GM19463 (cell line): ENCODE measurements around the gene CPTP.

Source experiments
- ATAC-seq: cut with Tn5 transposase; IDR thresholded peaks from one replicate; pipeline ENCODE4 v1.9.1; 2021; ENCODE audit warnings: mild to moderate bottlenecking, moderate library complexity; ENCODE audit not compliant: unreplicated experiment

CPTP gene

DNA sequence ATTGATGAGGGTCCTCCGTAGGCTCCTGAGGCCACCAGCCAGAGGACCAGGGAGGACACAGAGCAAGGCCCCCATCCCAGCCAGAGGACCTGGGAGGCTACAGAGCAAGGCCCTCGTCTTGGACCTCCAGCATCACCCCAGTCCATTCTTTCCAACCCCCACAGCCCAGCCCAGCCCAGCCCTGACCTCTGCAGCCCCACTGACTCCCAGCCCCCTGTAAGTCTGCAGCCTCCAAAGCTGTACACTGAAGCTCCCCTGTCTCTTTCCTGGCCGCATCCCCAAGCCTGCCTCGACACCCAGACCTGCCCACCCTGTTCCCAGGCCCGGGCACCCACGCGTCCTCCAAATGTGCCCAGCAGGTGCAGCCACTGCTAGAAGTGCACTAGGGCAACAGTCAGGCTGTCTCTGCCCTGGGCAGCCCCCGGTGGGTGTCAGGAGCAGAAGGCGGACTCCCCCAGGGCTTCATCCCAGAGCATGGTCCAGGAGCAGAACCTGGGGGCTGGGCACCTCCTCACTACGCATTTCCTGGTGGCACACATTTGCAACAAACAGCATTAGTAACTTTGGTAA is 22.5 kb downstream of the CPTP start:
- no peak for ATAC-seq

DNA sequence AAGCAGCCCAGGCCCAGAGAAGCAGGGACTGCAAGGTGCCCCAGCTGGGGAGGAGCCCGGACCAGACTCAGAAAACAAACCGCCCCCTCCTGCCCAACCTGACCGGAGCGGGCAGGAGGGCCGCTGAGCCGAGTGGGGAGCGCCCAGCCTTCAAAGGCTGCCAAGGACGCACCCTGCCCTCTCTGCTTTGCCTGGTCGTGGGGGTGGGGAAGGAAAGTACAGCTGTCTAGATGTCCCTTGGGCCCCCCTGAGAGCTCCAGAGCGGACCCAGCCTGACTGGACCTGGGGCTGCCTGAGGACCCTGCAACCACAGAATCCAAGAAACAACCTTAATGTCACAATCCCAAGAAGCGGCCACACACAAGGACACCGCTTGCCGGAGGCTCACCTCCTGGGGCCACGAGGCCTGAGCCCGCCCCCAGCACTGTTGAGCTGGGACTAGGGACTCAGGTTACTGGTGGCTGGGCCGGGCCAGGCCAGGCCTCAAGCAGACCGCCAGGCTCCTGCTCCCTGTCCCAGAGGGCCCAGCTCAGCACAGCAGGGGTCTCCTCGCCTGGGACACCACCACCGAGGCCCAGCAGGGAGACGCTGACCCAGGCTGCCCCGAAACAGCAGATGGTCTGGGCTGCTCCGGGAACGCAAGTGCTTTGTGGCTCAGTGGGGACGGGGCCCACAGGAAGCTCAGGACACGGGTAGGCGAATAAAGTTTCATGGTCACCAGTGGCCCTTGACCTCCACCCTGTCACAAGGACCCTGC is 23.2 kb downstream of the CPTP start:
- no peak for ATAC-seq

DNA sequence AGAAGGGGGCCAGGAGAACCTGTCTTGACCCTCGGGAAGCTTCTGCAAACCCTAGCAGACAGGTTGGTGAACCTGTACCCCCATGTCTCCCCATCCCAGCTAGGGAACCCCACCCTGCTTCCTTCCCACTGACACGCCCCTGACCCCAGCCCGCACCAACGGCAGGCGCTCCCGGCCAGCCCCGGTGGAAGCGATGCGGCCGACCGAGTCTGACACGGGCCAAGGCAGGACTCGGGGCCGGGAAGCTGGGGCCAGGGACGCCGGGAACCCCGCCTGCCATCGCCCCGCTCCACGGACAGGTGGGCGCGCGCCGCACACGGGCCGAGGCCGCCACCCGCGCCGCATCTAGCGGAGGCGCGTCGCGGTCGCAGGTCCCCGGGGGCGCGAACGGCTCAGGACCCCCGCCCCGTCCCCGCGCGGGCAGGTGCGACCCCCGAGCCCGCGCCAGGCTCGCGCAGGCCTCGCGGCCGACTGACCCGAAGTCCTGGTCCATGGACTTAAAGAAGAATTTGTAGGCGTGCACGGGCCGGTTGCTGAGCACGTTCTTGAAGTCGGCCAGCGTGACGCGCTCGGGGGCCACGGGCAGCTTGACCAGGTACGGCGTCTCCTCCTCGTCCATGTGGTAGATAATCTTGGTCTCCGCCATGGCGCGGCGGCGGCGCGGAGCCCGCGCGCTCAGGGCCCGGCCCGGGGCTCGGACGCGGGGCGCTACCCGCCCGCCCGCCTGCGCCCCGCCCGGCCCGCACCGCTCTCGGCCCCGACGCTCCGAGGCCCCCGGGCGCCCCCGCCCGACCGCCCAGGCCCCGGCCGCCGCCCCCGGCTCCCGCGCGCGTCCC is 24.0 kb downstream of the CPTP start:
- peak; percentile 34 for ATAC-seq

DNA sequence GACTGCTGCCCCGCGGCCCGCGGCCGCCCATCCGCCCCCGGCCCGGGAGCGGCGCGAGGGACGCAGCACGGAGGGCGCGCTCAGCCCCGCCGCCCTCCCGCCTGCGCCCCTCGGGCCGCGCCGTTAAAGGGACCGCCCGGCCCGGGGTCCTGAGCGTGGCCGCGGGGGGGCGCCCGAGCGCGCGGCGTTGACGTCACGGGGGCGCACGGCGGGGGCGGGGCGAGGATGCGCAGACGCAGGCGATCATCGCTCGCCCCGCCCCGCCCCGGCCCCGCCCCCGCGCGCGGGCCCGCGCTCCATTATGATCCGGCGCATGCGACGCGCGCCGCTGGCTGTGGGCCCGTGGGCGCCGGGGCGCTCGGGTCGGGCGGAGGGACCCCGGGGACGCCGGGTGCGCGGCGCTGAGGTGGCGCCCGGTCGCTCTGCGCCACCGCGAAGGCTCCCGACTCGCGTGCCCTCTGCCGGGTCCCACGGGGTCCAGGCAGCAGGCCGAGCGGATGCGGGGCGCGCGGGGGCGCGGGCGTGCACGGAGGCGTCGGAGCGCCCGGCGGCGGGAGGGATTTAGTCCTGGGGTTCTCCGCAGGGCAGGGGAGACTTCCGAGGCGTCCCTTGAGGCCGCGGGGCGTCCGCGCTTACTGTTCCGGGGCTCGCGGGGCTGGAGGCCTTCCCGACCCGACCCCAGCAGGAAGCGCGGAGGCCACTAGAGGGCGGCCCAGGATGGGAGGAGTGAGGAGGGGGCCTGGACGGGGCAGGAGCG is 24.8 kb downstream of the CPTP start, which contains the start of gene DVL1:
Gene DVL1 (minus strand): TSS at position 163 of the 757 bp plus-strand sequence. CDS start 353 bp downstream, outside the sequence.
- ATAC-seq, result peak; percentile 64

DNA sequence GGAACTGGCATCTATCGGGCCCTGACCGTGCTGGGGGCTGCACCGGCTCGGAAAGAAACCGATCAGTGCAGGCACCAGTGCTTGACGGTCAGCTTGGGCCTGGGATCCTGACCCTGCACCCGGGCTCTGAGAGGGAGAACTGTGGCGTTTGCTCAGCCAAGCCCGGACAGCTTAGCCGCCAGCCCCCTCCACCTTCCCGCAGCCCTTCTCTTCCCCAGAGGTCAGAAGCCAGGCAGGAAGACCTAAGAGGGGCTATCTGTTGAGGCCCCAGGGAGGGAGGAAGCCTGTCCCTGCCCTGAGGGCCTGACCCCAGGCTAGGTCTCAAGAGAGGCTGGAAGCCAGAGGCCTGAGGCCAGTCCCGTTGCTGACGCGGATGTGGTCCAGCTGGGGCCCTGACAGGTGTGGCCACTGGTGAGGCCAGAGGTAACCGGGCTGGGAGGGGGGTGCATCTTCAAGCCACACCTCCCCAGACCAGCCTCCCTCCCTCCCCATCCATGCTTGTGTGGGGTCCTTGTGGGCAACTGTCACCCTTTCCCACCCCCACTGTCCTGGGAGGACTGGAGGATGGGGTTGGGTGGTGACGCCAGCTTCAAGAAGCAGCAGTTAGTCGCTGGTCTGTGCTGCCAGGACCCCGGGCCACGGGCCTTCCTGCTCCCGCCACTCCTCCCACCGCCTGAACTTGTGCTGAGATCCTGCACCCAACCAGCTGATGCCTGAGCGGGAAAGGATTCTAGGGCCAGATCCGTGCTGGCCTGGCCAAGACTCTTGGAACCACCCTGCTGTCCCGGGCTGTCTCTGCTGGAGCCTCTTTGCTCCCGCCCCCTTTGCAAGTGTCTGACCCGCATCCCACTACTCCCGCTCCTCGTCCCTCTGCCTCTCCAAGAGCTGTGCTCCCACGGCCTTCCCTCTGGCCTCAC is 27.2 kb downstream of the CPTP start:
- no peak for ATAC-seq

DNA sequence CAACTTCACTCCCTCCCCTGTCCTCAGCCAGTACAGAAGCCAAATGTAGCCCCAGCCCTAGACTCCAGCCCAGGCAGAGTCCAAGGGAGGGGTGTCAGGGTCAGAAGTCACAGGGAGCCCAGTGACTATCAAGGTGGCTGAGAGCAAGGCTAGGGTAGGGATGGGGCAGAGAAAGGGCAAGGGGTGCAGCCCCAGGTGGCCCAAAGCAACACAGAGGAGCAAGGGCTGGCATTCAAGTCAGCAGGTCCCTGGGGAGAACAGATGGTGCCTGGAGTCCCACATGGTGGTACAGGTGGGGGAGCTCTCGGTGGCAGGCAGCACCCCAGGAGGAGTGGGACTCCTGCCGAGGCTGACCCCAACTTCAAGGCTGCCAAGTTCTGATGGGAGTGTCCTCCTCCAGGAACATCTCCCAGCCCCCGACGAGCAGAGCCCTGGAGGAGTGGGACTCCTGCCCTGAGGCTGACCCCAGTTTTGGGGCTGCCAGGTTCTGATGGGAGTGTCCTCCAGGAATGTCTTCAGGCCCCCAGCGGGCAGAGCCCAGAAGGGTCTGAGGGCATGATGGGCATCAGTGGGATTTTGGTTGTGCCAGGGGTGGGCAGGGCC is 28.3 kb downstream of the CPTP start:
- ATAC-seq, result no peak

DNA sequence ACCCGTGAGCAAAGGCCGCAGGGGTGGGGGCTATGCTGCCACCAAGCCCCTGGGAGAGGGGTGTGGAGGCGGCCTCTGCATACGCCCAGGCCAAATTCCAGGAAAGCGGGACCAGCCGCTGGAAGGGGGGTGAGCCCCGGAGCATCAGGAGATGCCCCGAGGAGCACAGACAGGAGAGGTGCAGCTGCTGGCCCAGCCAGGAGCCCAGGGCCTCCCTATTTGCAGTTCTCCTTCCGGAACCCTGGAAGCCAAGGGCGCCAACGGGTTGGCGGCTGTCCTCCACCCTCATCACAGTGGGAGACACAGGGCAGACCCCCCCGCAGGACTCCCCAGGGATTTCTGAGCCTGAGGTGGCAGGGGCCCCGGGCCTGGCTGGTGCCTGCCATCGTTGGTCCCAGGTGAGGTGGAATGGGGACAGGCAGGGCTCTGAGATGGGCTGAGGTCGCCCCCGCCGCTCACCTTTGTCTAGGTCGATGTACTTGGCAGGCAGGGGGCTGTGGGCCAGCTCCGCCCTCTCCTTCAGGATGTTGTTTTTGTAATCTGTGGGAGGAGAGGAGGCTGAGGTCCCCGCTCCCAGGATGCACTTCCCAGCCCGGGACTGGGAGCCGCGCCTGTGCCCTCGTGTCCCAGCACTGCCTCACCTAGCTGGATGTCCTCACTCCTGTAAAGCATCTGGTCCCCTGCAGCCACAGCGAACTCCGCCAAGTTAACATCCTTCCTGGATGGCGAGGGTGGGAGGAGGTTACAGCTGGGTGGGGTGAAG is 29.0 kb downstream of the CPTP start:
- no peak for ATAC-seq

DNA sequence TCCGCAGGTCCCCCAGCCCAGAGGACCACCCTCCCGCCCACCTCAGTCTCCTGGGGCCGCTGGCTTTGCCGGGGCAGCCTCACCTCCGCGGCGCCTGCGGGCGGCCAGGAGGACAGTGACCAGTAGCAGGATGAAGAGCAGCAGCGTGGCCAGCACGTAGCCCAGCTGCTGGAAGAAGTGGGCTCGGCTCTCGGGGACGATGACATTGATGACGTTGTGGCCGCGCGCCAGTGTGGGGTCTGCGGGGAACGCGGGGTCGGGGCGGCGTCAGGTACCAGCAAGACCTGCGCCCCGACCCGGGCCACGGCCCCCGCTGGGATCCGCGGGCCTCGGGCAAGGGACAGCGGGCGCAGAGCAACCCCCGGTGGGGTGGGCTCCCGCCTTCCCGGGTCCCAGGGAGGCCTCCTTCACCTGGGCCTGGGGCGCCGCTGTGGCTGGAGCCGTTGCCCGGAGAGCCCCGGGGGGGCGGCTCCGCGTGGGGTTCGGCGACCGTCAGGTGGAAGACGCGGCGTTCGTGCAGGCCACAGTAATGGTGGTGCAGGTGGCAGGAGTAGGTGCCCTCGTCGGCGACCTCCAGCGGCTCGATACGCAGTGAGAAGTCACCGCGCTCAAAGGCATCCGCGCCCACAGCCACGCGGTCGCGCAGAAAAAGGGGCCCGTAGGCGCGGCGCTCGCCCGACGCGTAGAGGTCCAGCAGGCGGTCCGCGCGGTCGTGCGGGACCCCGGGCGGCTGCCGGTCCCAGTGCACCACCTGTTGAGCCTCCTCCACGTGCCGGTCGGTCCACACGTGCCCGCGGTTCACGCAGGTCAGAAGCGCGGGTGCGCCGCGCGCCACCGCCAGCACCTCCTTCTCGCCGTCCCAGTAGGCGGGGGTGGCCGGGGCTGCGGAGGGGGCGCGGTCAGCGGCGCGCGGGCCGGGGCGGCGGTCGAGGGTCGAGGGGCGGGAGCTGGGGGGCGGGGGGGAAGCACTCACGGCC is 30.0 kb downstream of the CPTP start:
- no peak for ATAC-seq

DNA sequence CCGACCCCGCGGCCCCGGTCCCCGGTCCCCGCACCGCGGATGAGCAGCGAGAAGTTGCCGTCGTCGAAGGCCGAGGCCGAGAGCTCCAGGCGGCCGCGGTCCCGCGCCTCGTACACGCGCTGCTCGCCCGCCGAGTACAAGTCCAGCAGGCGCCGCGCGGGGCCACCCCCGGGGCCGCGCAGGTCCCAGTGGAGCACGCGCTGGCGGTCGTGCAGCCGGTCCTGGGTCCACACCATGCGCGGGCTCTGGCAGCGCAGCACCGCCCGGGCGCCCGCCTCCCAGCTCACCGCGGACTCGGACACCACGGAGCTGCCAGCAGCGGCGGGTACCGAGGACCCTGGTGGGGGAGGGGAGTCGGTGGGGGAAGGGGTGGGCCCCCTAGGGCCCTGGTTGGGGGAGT is 30.8 kb downstream of the CPTP start:
- ATAC-seq, result no peak

DNA sequence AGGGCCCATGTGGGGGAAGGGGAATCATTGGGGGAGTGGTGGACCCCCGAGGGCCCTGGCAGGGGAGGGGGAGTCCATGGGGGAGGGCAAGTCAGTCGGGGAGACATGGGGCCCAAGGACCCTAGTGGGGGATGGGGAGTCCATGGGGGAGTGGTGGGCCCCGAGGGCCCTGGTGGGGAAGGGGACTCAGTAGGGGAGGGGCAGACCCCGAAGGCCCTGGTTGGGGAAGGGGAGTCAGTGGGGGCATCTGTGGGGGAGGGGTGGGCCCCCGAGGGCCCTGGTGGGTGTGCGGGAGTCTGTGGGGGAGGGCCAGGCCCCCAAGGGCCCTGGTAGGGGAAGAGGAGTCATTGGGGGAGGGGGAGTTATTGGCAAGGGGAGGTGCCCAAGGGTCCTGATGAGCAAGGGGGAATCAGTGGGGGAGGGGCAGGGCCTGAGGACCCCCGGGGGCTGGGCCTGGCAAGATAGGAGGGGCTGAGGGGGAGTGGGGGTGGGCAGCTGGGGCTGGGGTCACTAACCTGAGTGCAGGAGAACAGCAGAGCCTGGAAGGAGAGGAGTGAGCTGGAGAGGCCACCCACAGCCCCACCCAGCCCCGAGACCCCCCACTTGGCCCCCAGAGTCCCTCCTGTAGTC is 31.7 kb downstream of the CPTP start:
- ATAC-seq, result no peak

DNA sequence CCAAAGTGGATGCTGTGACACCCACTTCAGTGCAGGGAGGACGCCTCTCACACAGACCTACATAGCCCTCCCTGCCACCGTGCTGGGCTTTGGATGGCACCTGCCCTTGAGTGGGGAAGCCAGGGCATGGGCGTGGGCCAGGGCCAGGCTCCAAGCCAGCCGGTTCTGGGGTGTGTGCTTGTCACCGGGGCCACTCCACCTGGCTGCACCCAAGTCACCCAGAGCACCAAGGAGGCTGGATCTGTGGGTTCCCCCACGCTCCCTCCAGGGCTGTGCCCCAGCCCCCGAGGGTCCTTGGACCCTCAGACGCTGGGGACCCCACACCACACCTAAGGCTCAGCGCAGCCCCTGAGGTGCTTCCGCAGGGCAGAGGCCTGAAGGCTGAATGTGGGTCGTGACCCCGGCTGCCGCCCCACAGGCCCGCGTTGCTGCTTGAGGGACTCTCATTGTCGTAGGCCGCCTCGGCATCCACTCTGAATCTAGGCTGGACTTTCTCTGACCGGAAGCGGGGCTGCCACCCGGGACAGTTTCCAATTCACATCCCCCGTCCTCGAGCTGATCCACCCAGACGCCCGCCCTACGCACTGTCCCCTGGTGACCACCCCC is 32.3 kb downstream of the CPTP start:
- ATAC-seq, result no peak

DNA sequence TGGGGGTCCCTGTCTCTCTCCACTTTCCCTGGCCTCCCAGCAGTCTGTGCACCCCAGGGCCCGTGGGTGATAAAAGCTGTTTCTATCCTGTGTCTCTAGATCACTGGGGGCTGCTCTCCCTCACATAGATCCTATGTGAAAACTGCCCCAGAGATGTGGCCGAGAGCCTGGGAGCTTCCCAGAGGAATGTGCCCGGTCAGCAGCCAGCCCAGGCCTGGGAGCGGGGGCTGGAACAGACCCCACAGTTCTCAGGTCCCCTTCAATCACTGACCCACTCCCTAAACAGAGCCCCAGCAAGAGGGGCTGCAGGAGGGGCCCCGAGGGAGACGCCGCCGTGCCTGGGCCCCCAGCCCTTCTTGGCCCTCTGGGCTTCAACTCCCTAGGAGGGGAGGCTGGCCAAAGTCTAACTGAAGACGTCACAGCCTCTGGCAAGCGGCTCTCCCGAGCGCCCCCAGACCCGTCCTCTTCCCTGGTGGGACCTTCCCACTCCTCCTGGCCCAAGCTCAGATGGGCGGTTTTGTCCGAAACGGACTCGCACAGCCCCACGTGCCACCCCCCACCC is 33.4 kb downstream of the CPTP start:
- no peak for ATAC-seq

DNA sequence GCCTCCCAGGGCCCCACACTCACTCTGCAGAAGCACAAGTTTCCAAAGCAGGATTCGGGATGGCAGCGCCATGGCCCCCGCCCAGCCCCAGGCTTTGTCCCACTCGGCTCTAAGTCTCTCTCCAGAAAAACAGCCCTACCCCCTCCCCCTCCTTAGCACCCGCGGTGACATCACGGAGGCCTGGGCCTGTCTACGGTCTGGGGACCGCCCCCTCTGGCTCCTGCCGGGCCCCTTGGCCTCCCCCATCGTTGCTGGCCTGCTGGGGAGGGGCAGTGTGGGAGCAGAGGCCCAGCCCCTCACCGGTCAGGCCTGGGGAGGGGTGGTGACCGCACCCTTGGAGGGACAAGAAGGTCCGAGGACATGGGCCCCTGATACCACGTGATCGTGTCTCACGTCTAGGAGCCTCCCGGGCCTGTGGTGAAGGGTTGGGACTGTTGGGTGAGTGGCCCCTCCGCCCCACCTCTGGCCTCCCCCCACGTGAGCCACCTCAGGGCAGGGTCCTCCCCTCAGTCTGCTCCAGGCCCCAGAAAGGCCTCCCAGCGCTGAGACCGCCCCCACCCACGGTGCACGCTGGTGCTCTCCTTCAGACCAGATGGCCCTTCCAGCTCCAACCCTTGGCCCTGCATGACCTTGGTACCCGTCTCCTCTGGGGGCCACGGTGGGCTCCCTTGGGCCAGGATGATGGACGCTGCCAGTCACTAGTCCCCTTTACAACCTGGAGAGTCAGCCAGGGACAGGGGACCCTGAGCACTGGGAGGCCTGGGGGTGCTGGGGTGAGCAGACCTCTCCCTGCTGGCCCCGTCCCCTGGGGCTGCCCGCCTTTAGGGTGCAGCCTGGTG is 34.0 kb downstream of the CPTP start, which contains the start of gene MXRA8:
Gene MXRA8 (minus strand): TSS at position 123 of the 839 bp plus-strand sequence. CDS start 51 bp downstream, at position 72.
- no peak for ATAC-seq

DNA sequence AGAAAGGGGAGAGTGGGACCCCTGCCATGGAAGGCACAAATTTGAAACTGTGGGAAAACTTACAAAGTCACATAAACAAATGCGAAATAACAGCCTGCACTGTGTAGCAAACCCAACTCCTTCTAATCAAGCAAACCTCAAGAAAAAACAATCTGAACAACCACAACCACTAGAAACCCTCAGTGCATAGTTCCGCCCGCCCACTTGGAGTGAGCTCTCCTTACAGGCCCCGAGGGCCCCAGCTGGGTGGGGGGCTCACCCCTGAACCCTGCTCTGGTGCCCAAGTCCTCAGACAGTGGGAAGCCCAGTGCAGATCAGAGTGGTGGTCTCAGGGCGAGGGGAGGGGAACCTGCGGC is 34.7 kb downstream of the CPTP start:
- ATAC-seq, result no peak

DNA sequence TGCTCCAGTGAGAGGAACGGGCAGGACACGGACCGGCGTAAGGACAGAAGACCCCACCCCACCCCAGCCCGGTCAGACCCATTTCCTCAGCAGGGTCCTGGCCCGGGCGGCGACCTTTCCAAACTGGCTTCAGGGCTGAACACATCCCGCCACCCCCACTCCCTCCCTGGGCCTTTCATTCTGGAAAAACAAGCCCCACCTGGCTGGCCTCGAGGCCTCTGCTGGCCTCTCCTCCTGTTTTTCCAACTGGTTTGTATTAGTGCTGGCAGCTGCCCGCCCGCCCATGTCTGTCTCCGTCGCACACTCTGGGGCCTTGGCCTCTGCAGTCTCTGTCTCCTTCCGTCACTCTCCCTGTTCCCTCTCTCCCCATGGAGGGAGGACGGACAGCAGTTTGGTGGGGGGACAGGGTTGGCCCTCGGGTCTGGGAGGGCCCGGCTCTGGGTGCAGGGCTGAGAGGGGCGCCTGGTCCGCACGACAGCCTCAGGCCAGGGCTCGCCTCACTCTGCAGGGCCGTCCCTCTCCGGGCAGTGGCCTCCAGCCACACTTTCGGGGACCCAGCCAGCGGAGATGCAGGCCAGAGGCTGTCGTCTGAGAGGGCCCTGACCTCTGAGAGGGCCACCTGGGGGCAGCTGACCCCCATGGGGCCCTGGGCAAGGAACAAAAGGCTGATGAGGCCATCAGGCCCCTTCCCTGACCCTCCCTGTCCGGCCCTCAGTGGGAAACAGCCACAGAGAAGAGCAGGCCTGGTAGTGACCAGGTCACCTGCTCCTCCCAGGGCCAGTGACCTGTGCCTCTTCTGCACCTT is 35.3 kb downstream of the CPTP start:
- no peak for ATAC-seq
